IMR-90 (cell line): ENCODE data around the gene COL25A1. TPM values are rescaled to one million over a fixed set of nuclear protein-coding genes. Genes with fewer than 3 reads are reported as not detected.

Experiments used
- ATAC-seq: fragments of 200-7000 bp; cut with Tn5 transposase; 2 replicates; pipeline ENCODE4 v1.9.1; 2020; ENCODE audit warnings: low read depth, mild to moderate bottlenecking, moderate library complexity
- BruUV-seq: library from RNA; stranded (reverse); fragments of 400-500 nt; replicated peaks from 2 replicates; lab custom pipeline; 2021; lab: Mats Ljungman, UMichigan
- CTCF ChIA-PET: fragments of 300-600 bp; formaldehyde crosslinking; extraction: SDS; loops from one replicate; lab custom pipeline; 2021; ENCODE audit warnings: antibody characterized with exemption; lab: Yijun Ruan, JAX
- POLR2A ChIA-PET: fragments of 300-600 bp; sonication (Branson Sonifier 250); formaldehyde crosslinking; loops from one replicate; lab custom pipeline; 2022; ENCODE audit warnings: antibody characterized with exemption; ENCODE audit not compliant: unreplicated experiment; lab: Charles Lee
- DNase-seq: peaks from one replicate; pipeline ENCODE4 v3.0.0; 2013
- H2AFZ ChIP-seq: replicated peaks from 2 replicates; pipeline ENCODE3; 2013; ENCODE audit warnings: low read length, mild to moderate bottlenecking; ENCODE audit not compliant: poor library complexity
- H2AK5ac ChIP-seq: 2 replicates; pipeline ENCODE4 v1.6.1; 2013; ENCODE audit warnings: low read depth, low read length, inconsistent platforms
- H2AK9ac ChIP-seq: replicated peaks from 2 replicates; pipeline ENCODE3; 2013; ENCODE audit warnings: mild to moderate bottlenecking, low read depth, low read length, moderate library complexity; ENCODE audit not compliant: poor library complexity
- H2BK120ac ChIP-seq: 2 replicates; pipeline ENCODE4 v1.6.1; 2013; ENCODE audit warnings: low read depth, low read length, inconsistent platforms
- H2BK15ac ChIP-seq: 3 replicates; pipeline ENCODE4 v1.6.1; 2013; ENCODE audit warnings: low read depth, low read length, inconsistent platforms
- H2BK20ac ChIP-seq: 2 replicates; pipeline ENCODE4 v1.6.1; 2013; ENCODE audit warnings: low read depth, mild to moderate bottlenecking, inconsistent platforms, low read length, moderate library complexity
- H2BK5ac ChIP-seq: 2 replicates; pipeline ENCODE4 v1.6.1; 2013; ENCODE audit warnings: mild to moderate bottlenecking, low read depth, low read length, inconsistent platforms; ENCODE audit not compliant: poor library complexity, severe bottlenecking
- H3K14ac ChIP-seq: replicated peaks from 2 replicates; pipeline ENCODE4 v1.6.1; 2013; ENCODE audit warnings: low read depth, low read length, inconsistent platforms
- H3K18ac ChIP-seq: 2 replicates; pipeline ENCODE4 v1.6.1; 2013; ENCODE audit warnings: low read depth, low read length, control low read depth
- H3K23ac ChIP-seq: 2 replicates; pipeline ENCODE4 v1.6.1; 2013; ENCODE audit warnings: low read depth, low read length, inconsistent platforms
- H3K27ac ChIP-seq: 2 replicates; pipeline ENCODE4 v1.5.1; 2013; ENCODE audit warnings: mild to moderate bottlenecking, control low read depth, low read length; ENCODE audit not compliant: insufficient read depth
- H3K27me3 ChIP-seq: 2 replicates; pipeline ENCODE4 v1.6.1; 2013; ENCODE audit warnings: low read length; ENCODE audit not compliant: control insufficient read depth, insufficient read depth
- H3K36me3 ChIP-seq: 2 replicates; pipeline ENCODE4 v1.6.1; 2013; ENCODE audit warnings: low read length, mixed read lengths; ENCODE audit not compliant: control insufficient read depth, insufficient read depth
- H3K4ac ChIP-seq: 2 replicates; pipeline ENCODE4 v1.6.1; 2013; ENCODE audit warnings: low read depth, low read length, inconsistent platforms
- H3K4me1 ChIP-seq: 2 replicates; pipeline ENCODE4 v1.6.1; 2013; ENCODE audit warnings: low read length, mixed read lengths; ENCODE audit not compliant: control insufficient read depth, insufficient read depth
- H3K4me2 ChIP-seq: 2 replicates; pipeline ENCODE4 v1.6.1; 2013; ENCODE audit warnings: low read depth, mild to moderate bottlenecking, control low read depth, low read length, moderate library complexity
- H3K4me3 ChIP-seq: 2 replicates; pipeline ENCODE4 v1.5.1; 2013; ENCODE audit warnings: low read depth, mild to moderate bottlenecking, control low read depth, low read length, moderate library complexity; ENCODE audit not compliant: insufficient read depth
- H3K56ac ChIP-seq: 2 replicates; pipeline ENCODE4 v1.6.1; 2013; ENCODE audit warnings: low read length, inconsistent platforms; ENCODE audit not compliant: insufficient read depth; ENCODE audit errors: extremely low read depth
- H3K79me1 ChIP-seq, 2 experiments: 2 replicates each; pipeline ENCODE4 v1.6.1; 2013; ENCODE audit warnings: low read length in 2 of 2, inconsistent platforms in 1 of 2, low read depth in 1 of 2
- H3K9ac ChIP-seq: 2 replicates; pipeline ENCODE4 v1.6.1; 2013; ENCODE audit warnings: low read depth, low read length, control low read depth
- H3K9me1 ChIP-seq: 2 replicates; pipeline ENCODE4 v1.6.1; 2013; ENCODE audit warnings: low read length, inconsistent platforms; ENCODE audit not compliant: insufficient read depth
- H3K9me3 ChIP-seq: 2 replicates; pipeline ENCODE4 v1.6.1; 2013; ENCODE audit warnings: low read length; ENCODE audit not compliant: control insufficient read depth, insufficient read depth
- H4K20me1 ChIP-seq: 2 replicates; pipeline ENCODE4 v1.6.1; 2013; ENCODE audit warnings: low read length, inconsistent platforms; ENCODE audit not compliant: insufficient read depth
- H4K5ac ChIP-seq: 2 replicates; pipeline ENCODE4 v1.6.1; 2013; ENCODE audit warnings: mild to moderate bottlenecking, low read depth, low read length, control low read depth
- H4K8ac ChIP-seq, 2 experiments: 2 replicates each; pipeline ENCODE4 v1.6.1; 2013; ENCODE audit warnings: low read depth in 2 of 2, low read length in 2 of 2, control low read depth in 1 of 2, inconsistent platforms in 1 of 2
- H4K91ac ChIP-seq: 2 replicates; pipeline ENCODE4 v1.6.1; 2013; ENCODE audit warnings: low read depth, low read length, inconsistent platforms; ENCODE audit not compliant: insufficient read depth
- BHLHE40 ChIP-seq: fragments of 150-350 bp; IDR thresholded peaks from 2 replicates; pipeline ENCODE4 v1.6.1; 2016; ENCODE audit warnings: mild to moderate bottlenecking, low read depth, low read length
- CHD1 ChIP-seq: IDR thresholded peaks from 2 replicates; pipeline ENCODE4 v1.6.1; 2012; ENCODE audit warnings: low read depth, low read length, improper control_type of control experiment
- FOS ChIP-seq: fragments of 150-350 bp; IDR thresholded peaks from 2 replicates; pipeline ENCODE4 v1.6.1; 2016; ENCODE audit warnings: low read depth, low read length
- MAFK ChIP-seq: IDR thresholded peaks from 2 replicates; pipeline ENCODE4 v1.6.1; 2012; ENCODE audit warnings: low read depth, low read length, improper control_type of control experiment
- MAZ ChIP-seq: IDR thresholded peaks from 2 replicates; pipeline ENCODE4 v1.6.1; 2012; ENCODE audit warnings: low read depth, mild to moderate bottlenecking, low read length, improper control_type of control experiment, moderate library complexity, borderline replicate concordance
- MXI1 ChIP-seq: IDR thresholded peaks from 2 replicates; pipeline ENCODE4 v1.6.1; 2012; ENCODE audit warnings: low read depth, mild to moderate bottlenecking, low read length, moderate library complexity, borderline replicate concordance
- NFE2L2 ChIP-seq: fragments of 150-350 bp; IDR thresholded peaks from 2 replicates; pipeline ENCODE4 v1.6.1; 2016; ENCODE audit warnings: low read depth, mild to moderate bottlenecking, low read length
- POLR2A ChIP-seq: IDR thresholded peaks from 2 replicates; pipeline ENCODE4 v1.6.1; 2012; ENCODE audit warnings: mild to moderate bottlenecking, low read depth, low read length
- RAD21 ChIP-seq: IDR thresholded peaks from 2 replicates; pipeline ENCODE4 v1.6.1; 2012; ENCODE audit warnings: low read length, improper control_type of control experiment
- RCOR1 ChIP-seq: IDR thresholded peaks from 2 replicates; pipeline ENCODE4 v1.6.1; 2012; ENCODE audit warnings: mild to moderate bottlenecking, low read length, improper control_type of control experiment; ENCODE audit not compliant: insufficient replicate concordance
- RFX5 ChIP-seq: IDR thresholded peaks from 2 replicates; pipeline ENCODE4 v1.8.0; 2012; ENCODE audit warnings: low read depth, mild to moderate bottlenecking, low read length, moderate library complexity
- SMC3 ChIP-seq: fragments of 150-350 bp; IDR thresholded peaks from 2 replicates; pipeline ENCODE4 v1.6.1; 2016; ENCODE audit warnings: low read depth, mild to moderate bottlenecking, antibody characterized with exemption, low read length, moderate library complexity
- WGBS, 2 experiments: methylation state at CpG; one replicate each; pipeline versions ENCODE4 v1.1.5 to v1.1.7; 2013; ENCODE audit warnings: missing lambda C conversion rate in 2 of 2; ENCODE audit not compliant: insufficient read length in 1 of 2; ENCODE audit errors: extremely low coverage in 2 of 2; 5-methylcytosine and 5-hydroxymethylcytosine counted together
- dilution Hi-C: fragments of 300-500 bp; cut with HindIII; formaldehyde crosslinking; loops from one replicate; pipeline ENCODE4 v1.14.3; 2018; ENCODE audit warnings: low sequenced_read_pairs; ENCODE audit not compliant: unreplicated experiment
- in situ Hi-C: fragments of 300-500 bp; cut with MboI; formaldehyde crosslinking; loops from 3 replicates; pipeline ENCODE4 v1.14.3; 2019; ENCODE audit warnings: low sequenced_read_pairs, inconsistent platforms, mixed read lengths
- intact Hi-C: fragments of 100-400 bp; cut with micrococcal nuclease; formaldehyde crosslinking; loops from 2 replicates; pipeline ENCODE4 v1.10.0; 2022
- polyA plus RNA-seq, 3 experiments: library from polyadenylated mRNA; depleted of rRNA; stranded (reverse); fragments of >200 nt; gene quantifications; 2 replicates each; pipeline ENCODE4 v1.2.3, GENCODE V29; 2012; ENCODE audit warnings: low replicate concordance in 1 of 3
- total RNA-seq: library from RNA; depleted of rRNA; stranded (reverse); fragments of >200 nt; gene quantifications from 2 replicates; pipeline ENCODE4 v1.2.3, GENCODE V29; 2012
- TF ChIP-seq, protein P1 (sequence below): fragments of 150-350 bp; IDR thresholded peaks from 2 replicates; pipeline ENCODE4 v1.6.1; 2017; ENCODE audit warnings: mild to moderate bottlenecking, antibody characterized with exemption, low read length, low read depth
- TF ChIP-seq, protein P2 (sequence below): fragments of 150-350 bp; IDR thresholded peaks from 2 replicates; pipeline ENCODE4 v1.6.1; 2016; ENCODE audit warnings: low read depth, mild to moderate bottlenecking, low read length, moderate library complexity, borderline replicate concordance

The COL25A1 gene
- total and polyA plus RNA-seq, 2 of the 4 experiments (the other 2 are of a cell fraction): under 0.01 to 0.05 TPM

DNA sequence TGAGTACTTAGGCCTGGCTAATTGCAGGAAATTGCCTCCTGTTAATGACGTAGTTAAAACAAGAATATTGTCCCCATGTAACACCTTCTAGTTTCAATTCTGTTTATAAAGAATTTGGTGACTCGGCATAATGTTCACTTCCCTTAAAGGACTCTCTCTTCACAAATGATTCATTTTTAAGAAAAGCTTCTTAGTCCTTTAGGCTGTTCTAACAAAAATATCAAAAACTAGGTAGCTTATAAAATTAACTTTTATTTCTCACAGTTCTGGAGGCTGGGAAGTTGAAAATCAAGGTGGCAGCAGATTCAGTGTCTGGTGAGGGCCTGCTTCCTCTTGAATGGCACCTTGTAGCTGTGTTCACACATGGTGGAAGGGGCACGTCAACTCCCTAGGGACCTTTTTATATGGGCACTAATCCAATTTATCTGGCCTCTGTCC, 23.8 kb downstream of the COL25A1 start:
- no peak overlapping the region for H2AFZ ChIP-seq
- H4K20me1 ChIP-seq: no peaks in the 10 kb centered on the region
- no peak overlapping the region for H3K27ac ChIP-seq
- no peaks in the 10 kb centered on the region for H3K9me1 ChIP-seq
- ChIA-PET CTCF (no interaction called here), POLR2A (no interaction called here)
- TF ChIP-seq, protein P1, sequence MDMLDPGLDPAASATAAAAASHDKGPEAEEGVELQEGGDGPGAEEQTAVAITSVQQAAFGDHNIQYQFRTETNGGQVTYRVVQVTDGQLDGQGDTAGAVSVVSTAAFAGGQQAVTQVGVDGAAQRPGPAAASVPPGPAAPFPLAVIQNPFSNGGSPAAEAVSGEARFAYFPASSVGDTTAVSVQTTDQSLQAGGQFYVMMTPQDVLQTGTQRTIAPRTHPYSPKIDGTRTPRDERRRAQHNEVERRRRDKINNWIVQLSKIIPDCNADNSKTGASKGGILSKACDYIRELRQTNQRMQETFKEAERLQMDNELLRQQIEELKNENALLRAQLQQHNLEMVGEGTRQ: no peak
- no peak for TF ChIP-seq MXI1
- no peak for TF ChIP-seq CHD1
- no peak for TF ChIP-seq FOS
- no peak for TF ChIP-seq RCOR1
- TF ChIP-seq NFE2L2: peak; percentile 23; the same call in 1 of the 2 replicates
- TF ChIP-seq SMC3: no peak
- TF ChIP-seq MAFK: peak; percentile 57; the same call in 1 of the 2 replicates
- no peak for TF ChIP-seq MAZ
- no peak for TF ChIP-seq RAD21
- no peak for TF ChIP-seq RFX5
- no peak for TF ChIP-seq POLR2A
- no peak for TF ChIP-seq BHLHE40
- TF ChIP-seq, protein P2, sequence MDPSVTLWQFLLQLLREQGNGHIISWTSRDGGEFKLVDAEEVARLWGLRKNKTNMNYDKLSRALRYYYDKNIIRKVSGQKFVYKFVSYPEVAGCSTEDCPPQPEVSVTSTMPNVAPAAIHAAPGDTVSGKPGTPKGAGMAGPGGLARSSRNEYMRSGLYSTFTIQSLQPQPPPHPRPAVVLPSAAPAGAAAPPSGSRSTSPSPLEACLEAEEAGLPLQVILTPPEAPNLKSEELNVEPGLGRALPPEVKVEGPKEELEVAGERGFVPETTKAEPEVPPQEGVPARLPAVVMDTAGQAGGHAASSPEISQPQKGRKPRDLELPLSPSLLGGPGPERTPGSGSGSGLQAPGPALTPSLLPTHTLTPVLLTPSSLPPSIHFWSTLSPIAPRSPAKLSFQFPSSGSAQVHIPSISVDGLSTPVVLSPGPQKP: no peak
- no peak overlapping the region for H2AK9ac ChIP-seq
- no peak overlapping the region for H2BK20ac ChIP-seq
- no peaks in the 10 kb centered on the region for H3K36me3 ChIP-seq
- no peak overlapping the region for H2BK120ac ChIP-seq
- no peak overlapping the region for H3K4me2 ChIP-seq
- BruUV-seq: no TSS peak
- in situ Hi-C loops (no loop called here), dilution Hi-C loops (no loop called here), intact Hi-C loops (no loop called here)
- H3K4me1 ChIP-seq: no peaks in the 10 kb centered on the region
- no peak overlapping the region for H4K91ac ChIP-seq
- no CpG with 5 or more reads among the region's 3 CpGs for WGBS, 2 experiments
- H3K4ac ChIP-seq: no peak overlapping the region
- H2AK5ac ChIP-seq: no peak overlapping the region
- DNase-seq (no peak), ATAC-seq (no peak)
- H3K56ac ChIP-seq: no peak overlapping the region
- no peak overlapping the region for H4K8ac ChIP-seq
- no peak overlapping the region for H2BK5ac ChIP-seq
- H3K4me3 ChIP-seq: no peak overlapping the region
- H3K23ac ChIP-seq: no peak overlapping the region
- no peak overlapping the region for H3K18ac ChIP-seq
- H2BK15ac ChIP-seq: no peak overlapping the region
- H3K9ac ChIP-seq: no peak overlapping the region
- no peak overlapping the region for H4K5ac ChIP-seq
- no peaks in the 10 kb centered on the region for H3K79me1 ChIP-seq
- no peaks in the 10 kb centered on the region; the same call in 1 of the 2 replicates for H3K27me3 ChIP-seq
- H3K9me3 ChIP-seq: no peaks in the 10 kb centered on the region
- H3K14ac ChIP-seq: no peak overlapping the region
